Loucy (cell line): ENCODE data around the gene BCL2L13.

Experiments used
- H2AFZ ChIP-seq: fragments of 200-600 bp; sonication (generic); 2 replicates; pipeline ENCODE4 v1.6.0; 2016; ENCODE audit warnings: antibody characterized with exemption, mild to moderate bottlenecking, low read length, moderate library complexity
- H3F3A ChIP-seq: fragments of 200-600 bp; 2 replicates; pipeline ENCODE4 v1.6.0; 2016; ENCODE audit warnings: antibody characterized with exemption, low read depth, mild to moderate bottlenecking
- H3K27me3 ChIP-seq: fragments of 200-600 bp; sonication (generic); 2 replicates; pipeline ENCODE4 v1.6.1; 2014; ENCODE audit warnings: low read length, mild to moderate bottlenecking; ENCODE audit not compliant: insufficient read depth, poor library complexity, severe bottlenecking
- H3K36me3 ChIP-seq: fragments of 200-600 bp; sonication (generic); 2 replicates; pipeline ENCODE4 v1.6.1; 2016; ENCODE audit warnings: low read length; ENCODE audit not compliant: insufficient read depth
- H3K4me1 ChIP-seq: fragments of 200-600 bp; sonication (generic); 2 replicates; pipeline ENCODE4 v1.5.1; 2014; ENCODE audit warnings: low read length, mild to moderate bottlenecking; ENCODE audit not compliant: insufficient read depth, poor library complexity, severe bottlenecking
- H3K4me2 ChIP-seq: fragments of 200-600 bp; sonication (generic); 2 replicates; pipeline ENCODE4 v1.6.0; 2014; ENCODE audit warnings: antibody characterized with exemption, low read length, low read depth, mild to moderate bottlenecking; ENCODE audit not compliant: poor library complexity, severe bottlenecking
- H3K4me3 ChIP-seq: fragments of 200-600 bp; sonication (generic); 2 replicates; pipeline ENCODE4 v1.5.1; 2014; ENCODE audit warnings: low read length, mild to moderate bottlenecking, mixed read lengths; ENCODE audit not compliant: poor library complexity, severe bottlenecking
- H3K79me2 ChIP-seq: fragments of 200-600 bp; sonication (generic); 2 replicates; pipeline ENCODE4 v1.6.1; 2014; ENCODE audit warnings: low read length; ENCODE audit not compliant: insufficient read depth
- H3K9ac ChIP-seq: fragments of 200-600 bp; sonication (generic); 2 replicates; pipeline ENCODE4 v1.6.0; 2014; ENCODE audit warnings: mild to moderate bottlenecking, low read depth, low read length, moderate library complexity; ENCODE audit not compliant: poor library complexity, severe bottlenecking
- H3K9me2 ChIP-seq: fragments of 200-600 bp; sonication (generic); replicated peaks from 2 replicates; pipeline ENCODE4 v1.6.1; 2016; ENCODE audit warnings: low read depth, low read length, mixed read lengths
- H3K9me3 ChIP-seq: fragments of 200-600 bp; sonication (generic); 2 replicates; pipeline ENCODE4 v1.6.1; 2014; ENCODE audit warnings: mild to moderate bottlenecking, antibody characterized with exemption, low read length, low read depth; ENCODE audit not compliant: insufficient read depth
- H4K20me1 ChIP-seq: fragments of 200-600 bp; sonication (generic); 2 replicates; pipeline ENCODE4 v1.6.0; 2014; ENCODE audit warnings: antibody characterized with exemption, low read length, mild to moderate bottlenecking; ENCODE audit not compliant: insufficient read depth, poor library complexity, severe bottlenecking
- EZH2phosphoT487 ChIP-seq: fragments of 200-600 bp; IDR thresholded peaks from 2 replicates; pipeline ENCODE4 v1.6.1; 2018; ENCODE audit warnings: antibody characterized with exemption, mild to moderate bottlenecking, moderate library complexity, borderline replicate concordance
- TF ChIP-seq, protein P1 (sequence below): fragments of 200-600 bp; sonication (generic); conservative IDR thresholded peaks from 2 replicates; pipeline ENCODE4 v1.5.1; 2014; ENCODE audit warnings: mild to moderate bottlenecking, antibody characterized with exemption, low read length

The BCL2L13 gene

GRCh38 chr22:17703811-17704210 lies 65.3 kb downstream of the BCL2L13 start:
- H2AFZ ChIP-seq: no peak overlapping the region
- no peaks in the 10 kb centered on the region for H3K9me2 ChIP-seq
- no peak overlapping the region for H3K4me3 ChIP-seq
- no peaks in the 10 kb centered on the region for H3F3A ChIP-seq
- no peak for TF ChIP-seq EZH2phosphoT487
- TF ChIP-seq, protein P1, sequence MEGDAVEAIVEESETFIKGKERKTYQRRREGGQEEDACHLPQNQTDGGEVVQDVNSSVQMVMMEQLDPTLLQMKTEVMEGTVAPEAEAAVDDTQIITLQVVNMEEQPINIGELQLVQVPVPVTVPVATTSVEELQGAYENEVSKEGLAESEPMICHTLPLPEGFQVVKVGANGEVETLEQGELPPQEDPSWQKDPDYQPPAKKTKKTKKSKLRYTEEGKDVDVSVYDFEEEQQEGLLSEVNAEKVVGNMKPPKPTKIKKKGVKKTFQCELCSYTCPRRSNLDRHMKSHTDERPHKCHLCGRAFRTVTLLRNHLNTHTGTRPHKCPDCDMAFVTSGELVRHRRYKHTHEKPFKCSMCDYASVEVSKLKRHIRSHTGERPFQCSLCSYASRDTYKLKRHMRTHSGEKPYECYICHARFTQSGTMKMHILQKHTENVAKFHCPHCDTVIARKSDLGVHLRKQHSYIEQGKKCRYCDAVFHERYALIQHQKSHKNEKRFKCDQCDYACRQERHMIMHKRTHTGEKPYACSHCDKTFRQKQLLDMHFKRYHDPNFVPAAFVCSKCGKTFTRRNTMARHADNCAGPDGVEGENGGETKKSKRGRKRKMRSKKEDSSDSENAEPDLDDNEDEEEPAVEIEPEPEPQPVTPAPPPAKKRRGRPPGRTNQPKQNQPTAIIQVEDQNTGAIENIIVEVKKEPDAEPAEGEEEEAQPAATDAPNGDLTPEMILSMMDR: no peak
- no peaks in the 10 kb centered on the region for H3K9me3 ChIP-seq
- H3K36me3 ChIP-seq: no peaks in the 10 kb centered on the region
- H4K20me1 ChIP-seq: no peaks in the 10 kb centered on the region
- H3K79me2 ChIP-seq: no peaks in the 10 kb centered on the region
- H3K27me3 ChIP-seq: no peaks in the 10 kb centered on the region
- no peak overlapping the region for H3K9ac ChIP-seq
- no peak overlapping the region for H3K4me2 ChIP-seq
- H3K4me1 ChIP-seq: peaks cover 25% of the 10 kb centered on the region

GRCh38 chr22:17705546-17705945 lies 67.0 kb downstream of the BCL2L13 start:
- Histone ChIP-seq H3K4me3 (peak overlapping the region; percentile 69), H3K36me3 (no peaks in the 10 kb centered on the region), H3K9ac (peak overlapping the region; percentile 52), H3K27me3 (no peaks in the 10 kb centered on the region), H3K9me2 (no peaks in the 10 kb centered on the region), H3K9me3 (no peaks in the 10 kb centered on the region), H3K4me2 (peak overlapping the region; percentile 79), H2AFZ (peak overlapping the region; percentile 92; the same call in 1 of the 2 replicates), H3F3A (no peaks in the 10 kb centered on the region), H4K20me1 (no peaks in the 10 kb centered on the region), H3K79me2 (no peaks in the 10 kb centered on the region), H3K4me1 (peaks cover 21% of the 10 kb centered on the region)
- TF ChIP-seq, protein P1: no peak
- TF ChIP-seq EZH2phosphoT487: no peak

GRCh38 chr22:17705951-17706900 lies 67.7 kb downstream of the BCL2L13 start:
- H3K36me3 ChIP-seq: no peaks in the 10 kb centered on the region
- no peaks in the 10 kb centered on the region for H3K9me3 ChIP-seq
- H3K4me3 ChIP-seq: peak overlapping the region; percentile 69
- no peaks in the 10 kb centered on the region for H3F3A ChIP-seq
- no peaks in the 10 kb centered on the region for H3K9me2 ChIP-seq
- H3K9ac ChIP-seq: peak overlapping the region; percentile 52
- H4K20me1 ChIP-seq: no peaks in the 10 kb centered on the region
- peak overlapping the region; percentile 79 for H3K4me2 ChIP-seq
- TF ChIP-seq EZH2phosphoT487: no peak
- TF ChIP-seq, protein P1: no peak
- peak overlapping the region; percentile 92 for H2AFZ ChIP-seq
- no peaks in the 10 kb centered on the region for H3K27me3 ChIP-seq
- H3K4me1 ChIP-seq: peaks cover 21% of the 10 kb centered on the region
- H3K79me2 ChIP-seq: no peaks in the 10 kb centered on the region
